IMR-90 (cell line): Measurements from ENCODE around the gene ARMH4.

Source experiments
- BHLHE40 ChIP-seq: fragments of 150-350 bp; IDR thresholded peaks from 2 replicates; pipeline ENCODE4 v1.6.1; 2016; ENCODE audit warnings: mild to moderate bottlenecking, low read depth, low read length
- MAFK ChIP-seq: IDR thresholded peaks from 2 replicates; pipeline ENCODE4 v1.6.1; 2012; ENCODE audit warnings: low read depth, low read length, improper control_type of control experiment
- MXI1 ChIP-seq: IDR thresholded peaks from 2 replicates; pipeline ENCODE4 v1.6.1; 2012; ENCODE audit warnings: low read depth, mild to moderate bottlenecking, low read length, moderate library complexity, borderline replicate concordance
- POLR2A ChIP-seq: IDR thresholded peaks from 2 replicates; pipeline ENCODE4 v1.6.1; 2012; ENCODE audit warnings: mild to moderate bottlenecking, low read depth, low read length
- RFX5 ChIP-seq: IDR thresholded peaks from 2 replicates; pipeline ENCODE4 v1.8.0; 2012; ENCODE audit warnings: low read depth, mild to moderate bottlenecking, low read length, moderate library complexity
- SMC3 ChIP-seq: fragments of 150-350 bp; IDR thresholded peaks from 2 replicates; pipeline ENCODE4 v1.6.1; 2016; ENCODE audit warnings: low read depth, mild to moderate bottlenecking, antibody characterized with exemption, low read length, moderate library complexity
- USF2 ChIP-seq: fragments of 150-350 bp; IDR thresholded peaks from 2 replicates; pipeline ENCODE4 v1.6.1; 2017; ENCODE audit warnings: mild to moderate bottlenecking, antibody characterized with exemption, low read length, low read depth
- TF ChIP-seq, protein P1 (sequence below): conservative IDR thresholded peaks from 2 replicates; pipeline ENCODE4 v1.5.1; 2012; ENCODE audit warnings: mild to moderate bottlenecking, low read depth, low read length, improper control_type of control experiment

- TF ChIP-seq, protein P1, sequence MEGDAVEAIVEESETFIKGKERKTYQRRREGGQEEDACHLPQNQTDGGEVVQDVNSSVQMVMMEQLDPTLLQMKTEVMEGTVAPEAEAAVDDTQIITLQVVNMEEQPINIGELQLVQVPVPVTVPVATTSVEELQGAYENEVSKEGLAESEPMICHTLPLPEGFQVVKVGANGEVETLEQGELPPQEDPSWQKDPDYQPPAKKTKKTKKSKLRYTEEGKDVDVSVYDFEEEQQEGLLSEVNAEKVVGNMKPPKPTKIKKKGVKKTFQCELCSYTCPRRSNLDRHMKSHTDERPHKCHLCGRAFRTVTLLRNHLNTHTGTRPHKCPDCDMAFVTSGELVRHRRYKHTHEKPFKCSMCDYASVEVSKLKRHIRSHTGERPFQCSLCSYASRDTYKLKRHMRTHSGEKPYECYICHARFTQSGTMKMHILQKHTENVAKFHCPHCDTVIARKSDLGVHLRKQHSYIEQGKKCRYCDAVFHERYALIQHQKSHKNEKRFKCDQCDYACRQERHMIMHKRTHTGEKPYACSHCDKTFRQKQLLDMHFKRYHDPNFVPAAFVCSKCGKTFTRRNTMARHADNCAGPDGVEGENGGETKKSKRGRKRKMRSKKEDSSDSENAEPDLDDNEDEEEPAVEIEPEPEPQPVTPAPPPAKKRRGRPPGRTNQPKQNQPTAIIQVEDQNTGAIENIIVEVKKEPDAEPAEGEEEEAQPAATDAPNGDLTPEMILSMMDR, result no peak
- no peak for TF ChIP-seq POLR2A
- TF ChIP-seq RFX5, result no peak
- TF ChIP-seq USF2, result no peak
- no peak for TF ChIP-seq BHLHE40
- TF ChIP-seq MXI1, result no peak
- TF ChIP-seq SMC3, result no peak
- TF ChIP-seq MAFK, result no peak
These were observed 190.8 kb downstream of the ARMH4 start for GRCh38 chr14:57960946-57961785.
